ENCODE data around the gene C6orf47. TPM values are rescaled to one million over a fixed set of nuclear protein-coding genes. Genes with fewer than 3 reads are reported as not detected.
A peak's percentile ranks its signal among the peaks of the same experiment; 100 is the strongest.

Gene C6orf47
- total RNA-seq, 3 donors from 2014 or later (not counting 1 experiment from before 2014, with no cell fraction given): 25.9 to 29.9 (median 27.4) TPM

GRCh38 chr6:31621991-31622390, 38.6 kb downstream of the C6orf47 start:
- Histone ChIP-seq H3K27ac (ENCODE audit: low read length) (peak overlapping the region; percentile 98), H3K4me1 (ENCODE audit: control insufficient read depth, insufficient read depth, low read length) (peaks cover 15% of the 10 kb centered on the region), H3K9me3 (ENCODE audit: control insufficient read depth, insufficient read depth, low read length) (no peaks in the 10 kb centered on the region), H3K36me3 (ENCODE audit: control insufficient read depth, insufficient read depth, low read length) (peaks cover 33% of the 10 kb centered on the region), H3K4me3 (ENCODE audit: low read length) (no peak overlapping the region), H3K27me3 (ENCODE audit: control insufficient read depth, insufficient read depth, low read length) (no peaks in the 10 kb centered on the region)
- H3K27ac Mint-ChIP-seq: peak overlapping the region; percentile 92 to 95
- no peak for ATAC-seq
- H3K27me3 Mint-ChIP-seq (ENCODE audit: low read depth in 2 of 2): no peaks in the 10 kb centered on the region
- peaks cover 14% of the 10 kb centered on the region for H3K36me3 Mint-ChIP-seq
- TF ChIP-seq CTCF (IDR thresholded peaks at IDR 0.05): no peak
- H3K4me3 Mint-ChIP-seq: peak overlapping the region; percentile 92
- peaks cover 20 to 30% of the 10 kb centered on the region in 2 donors for H3K4me1 Mint-ChIP-seq
- 61% methylated on average over 4 of the region's 4 CpGs for WGBS (ENCODE audit: insufficient coverage)
- DNase-seq: no peak
- H3K9me3 Mint-ChIP-seq: no peaks in the 10 kb centered on the region
- intact Hi-C loops (cut with micrococcal nuclease): loop anchor here (5.0 kb wide), 1 partner anchor 115 kb away; the partner anchor contains the start of gene CLIC1

- Mint-ChIP-seq H3K27me3 (ENCODE audit: low read depth in 2 of 2) (no peaks in the 10 kb centered on the region), H3K4me1 (peaks cover 20 to 28% of the 10 kb centered on the region in 2 donors), H3K27ac (peak overlapping the region; percentile 92 to 95), H3K36me3 (peaks cover 8% of the 10 kb centered on the region), H3K9me3 (no peaks in the 10 kb centered on the region), H3K4me3 (peak overlapping the region; percentile 92)
- Histone ChIP-seq H3K9me3 (ENCODE audit: control insufficient read depth, insufficient read depth, low read length) (no peaks in the 10 kb centered on the region), H3K27ac (ENCODE audit: low read length) (peak overlapping the region; percentile 98), H3K4me3 (ENCODE audit: low read length) (peak overlapping the region; percentile 91), H3K36me3 (ENCODE audit: control insufficient read depth, insufficient read depth, low read length) (peaks cover 28% of the 10 kb centered on the region), H3K27me3 (ENCODE audit: control insufficient read depth, insufficient read depth, low read length) (no peaks in the 10 kb centered on the region), H3K4me1 (ENCODE audit: control insufficient read depth, insufficient read depth, low read length) (peaks cover 15% of the 10 kb centered on the region)
- TF ChIP-seq CTCF (IDR thresholded peaks at IDR 0.05): no peak
- WGBS (ENCODE audit: insufficient coverage): 29% methylated on average over 15 of the region's 15 CpGs
- ATAC-seq (no peak), DNase-seq (no peak)
- intact Hi-C loops (cut with micrococcal nuclease): loop anchor here (5.0 kb wide), 1 partner anchor 116 kb away; the partner anchor contains the start of gene CLIC1
Observed at GRCh38 chr6:31621320-31621939, 39.1 kb downstream of the C6orf47 start.

- Histone ChIP-seq H3K4me3 (ENCODE audit: low read length) (peak within 1 kb of the TSS; percentile 91), H3K4me1 (ENCODE audit: control insufficient read depth, insufficient read depth, low read length) (peaks cover 22% of the 10 kb centered on the region), H3K9me3 (ENCODE audit: control insufficient read depth, insufficient read depth, low read length) (no peaks in the 10 kb centered on the region), H3K36me3 (ENCODE audit: control insufficient read depth, insufficient read depth, low read length) (peaks cover 21% of the 10 kb centered on the region), H3K27me3 (ENCODE audit: control insufficient read depth, insufficient read depth, low read length) (no peaks in the 10 kb centered on the region), H3K27ac (ENCODE audit: low read length) (peak within 1 kb of the TSS; percentile 98)
- Mint-ChIP-seq H3K27me3 (ENCODE audit: low read depth in 2 of 2) (no peaks in the 10 kb centered on the region), H3K36me3 (peaks cover 1% of the 10 kb centered on the region), H3K27ac (peak within 1 kb of the TSS; percentile 92 to 95), H3K4me1 (peaks cover 20 to 25% of the 10 kb centered on the region in 2 donors), H3K4me3 (peak within 1 kb of the TSS; percentile 92), H3K9me3 (no peaks in the 10 kb centered on the region)
- peak; percentile 27 to 42 (median 31) for ATAC-seq
- TF ChIP-seq CTCF (IDR thresholded peaks at IDR 0.05): no peak
- peak in 1 of 2 donors; percentile 87 for DNase-seq
- under 1% methylated on average over 55 of the region's 67 CpGs for WGBS (ENCODE audit: insufficient coverage)
- intact Hi-C loops (cut with micrococcal nuclease): loop anchor here (1.0 to 5.0 kb wide), 4 partner anchors 32 to 117 kb away; partner anchors contain the start of genes BAG6, CLIC1 and GPANK1
Observed at GRCh38 chr6:31620586-31621319, 39.8 kb downstream of the C6orf47 start, which contains the start of gene PRRC2A. Gene PRRC2A, plus strand, starts transcription at chr6:31620715. Its CDS starts 2,075 bp downstream, at chr6:31622790.
